NCI-H2107 treated with DMSO at 0.1 percent for 48 hours (cell line): ENCODE measurements around the gene GPR34.
"Not testable (repeated sequence)": the region's sequence is repeated elsewhere in the genome, so short reads cannot be mapped to it uniquely, and the experiment has no call there.

Experiments
- DNase-seq: peaks from one replicate; lab custom pipeline; 2025; ENCODE audit not compliant: unreplicated experiment; lab: John Stamatoyannopoulos, UW

Gene GPR34

DNA sequence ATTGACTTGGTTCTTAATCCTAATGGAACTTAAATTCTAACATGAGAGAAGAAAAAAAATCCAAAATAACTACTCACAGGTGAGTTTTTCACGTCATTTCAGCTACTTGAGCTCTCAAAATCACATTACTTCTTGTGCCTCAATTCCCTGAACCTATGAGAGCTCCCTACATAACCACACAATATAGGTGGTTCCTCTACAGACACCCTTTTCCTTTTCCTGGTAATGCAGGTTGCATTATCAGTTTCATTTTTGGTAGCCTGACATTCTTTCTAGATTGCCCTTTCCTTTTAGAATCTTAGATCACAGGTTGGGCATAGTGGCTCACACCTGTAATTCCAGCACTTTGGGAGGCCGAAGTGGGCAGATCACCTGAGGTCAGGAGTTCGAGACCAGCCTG is 4.3 kb downstream of the GPR34 start:
- DNase-seq, result no peak

GRCh38 chrX:41695426-41695825 is 6.7 kb downstream of the GPR34 start:
- no peak for DNase-seq

- DNase-seq, result no peak
These were observed 14.8 kb downstream of the GPR34 start for GRCh38 chrX:41703574-41704029.

- no peak for DNase-seq
These were observed 16.3 kb downstream of the GPR34 start for GRCh38 chrX:41705042-41705441.

DNA sequence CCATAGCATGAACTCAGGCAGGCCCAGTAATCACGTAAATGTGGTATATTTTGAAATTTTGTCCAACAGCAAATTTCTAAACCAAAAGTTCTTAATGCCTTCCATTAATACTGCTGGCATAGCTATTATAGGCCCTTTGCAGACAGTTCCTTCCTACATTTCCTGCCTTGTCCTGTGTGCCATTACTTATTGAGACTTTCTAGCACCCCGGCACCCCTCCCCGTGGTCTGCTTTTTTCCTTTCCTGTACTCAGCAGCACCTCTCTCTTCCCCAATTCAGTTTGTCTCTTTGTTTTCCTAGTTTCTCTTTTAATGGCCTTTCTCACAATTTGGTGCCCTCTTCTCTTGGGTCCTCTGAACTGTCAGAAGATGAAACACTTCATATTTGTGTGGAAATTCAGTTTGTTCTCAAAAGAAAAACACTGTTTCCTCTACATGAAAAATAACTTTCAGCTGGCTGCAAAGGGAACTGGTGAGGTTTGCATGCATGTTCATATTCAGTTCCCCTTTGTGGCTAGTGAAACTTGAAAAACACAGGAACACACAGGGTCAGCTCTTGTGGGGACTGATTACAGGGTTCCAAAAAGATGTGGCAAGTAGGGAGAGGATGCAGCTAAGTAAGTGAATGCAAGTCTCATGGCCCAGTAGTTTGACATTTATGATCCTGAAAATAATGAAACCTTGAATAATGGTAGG is 17.1 kb downstream of the GPR34 start:
- no peak for DNase-seq

GRCh38 chrX:41707218-41707617 is 18.4 kb downstream of the GPR34 start:
- DNase-seq, result no peak

- no peak for DNase-seq
These were observed 19.7 kb downstream of the GPR34 start for GRCh38 chrX:41708486-41708885.

DNA sequence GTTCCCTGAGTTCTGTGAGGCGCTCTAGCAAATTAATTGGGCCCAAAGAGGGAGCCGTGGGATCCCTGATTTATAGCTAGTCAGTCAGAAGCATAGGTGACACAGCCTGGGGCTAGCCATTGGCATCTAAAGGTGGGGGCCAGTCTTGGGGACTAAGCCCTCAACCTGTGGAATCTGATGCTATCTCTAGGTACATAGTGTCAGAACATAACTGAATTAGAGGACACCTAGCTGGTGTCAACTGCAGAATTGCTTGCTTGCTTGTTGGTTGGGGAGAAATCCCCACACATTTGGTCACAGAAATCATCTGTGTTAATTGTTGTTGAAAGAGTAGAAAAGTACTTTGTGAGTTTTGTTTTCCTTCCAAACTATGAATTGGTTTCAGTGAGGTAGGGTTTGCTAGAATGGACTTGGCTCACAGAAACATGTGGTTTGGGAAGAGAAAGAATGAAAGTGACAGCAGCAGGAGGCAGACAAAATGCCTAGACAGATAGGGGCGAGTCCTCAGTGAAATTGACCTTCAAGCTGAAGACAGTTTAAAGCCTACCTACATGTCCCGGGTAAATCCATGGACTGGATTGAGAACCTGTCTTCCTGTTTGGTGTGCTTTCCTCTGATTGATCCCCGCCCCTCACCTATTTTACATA is 22.4 kb downstream of the GPR34 start:
- no peak for DNase-seq

DNA sequence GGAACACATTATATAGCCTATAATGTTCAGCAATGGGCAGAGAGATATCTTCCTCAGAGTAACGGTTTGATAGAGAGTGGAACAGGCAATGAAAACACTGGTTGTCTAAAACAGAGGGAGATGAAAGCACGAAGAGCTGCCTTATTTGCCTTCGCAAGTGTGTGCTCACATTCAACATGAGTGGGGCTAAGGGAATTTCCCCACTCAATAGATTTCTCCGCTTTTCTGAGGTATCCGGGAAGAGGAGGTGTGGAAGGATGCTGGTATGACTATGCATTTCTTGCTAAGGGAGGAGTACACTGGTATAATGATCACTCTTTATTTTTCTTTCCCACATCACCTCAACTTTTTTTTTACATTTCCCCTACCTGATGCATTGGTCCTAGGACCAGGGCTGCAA is 27.4 kb downstream of the GPR34 start:
- no peak for DNase-seq

DNA sequence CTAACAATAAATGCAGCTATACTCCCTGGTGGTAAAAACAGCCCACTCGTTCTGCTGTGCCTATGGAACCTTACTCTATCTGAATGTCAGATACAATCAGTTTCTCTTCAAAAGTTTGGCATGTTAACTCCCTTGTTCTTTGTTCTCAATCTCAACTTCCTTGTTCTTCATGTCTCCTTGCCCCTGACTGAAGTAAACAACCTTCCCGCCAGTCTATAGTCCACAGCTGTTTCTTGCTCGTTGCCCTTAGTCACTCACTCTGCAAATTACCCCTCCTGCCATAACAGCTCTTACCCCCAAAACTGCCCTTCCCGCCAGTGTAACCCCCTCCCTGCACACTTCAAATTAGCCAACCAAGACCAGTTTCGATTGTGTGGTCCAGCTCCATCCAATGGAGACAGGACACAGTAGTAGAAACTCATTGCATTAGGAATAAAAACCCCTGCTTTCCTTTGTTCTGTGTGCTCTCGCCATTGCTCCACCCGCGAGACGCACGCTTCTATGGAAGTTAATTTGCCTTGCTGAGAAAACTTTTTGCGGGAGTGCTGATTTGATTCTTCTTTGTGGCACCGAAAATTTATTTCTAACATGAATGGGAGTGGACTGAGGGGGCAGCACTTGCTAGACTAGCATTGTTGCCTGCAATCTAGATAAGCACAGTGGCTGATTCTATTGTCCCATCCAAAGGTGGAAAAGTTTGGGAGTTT is 28.1 kb downstream of the GPR34 start:
- no peak for DNase-seq

DNA sequence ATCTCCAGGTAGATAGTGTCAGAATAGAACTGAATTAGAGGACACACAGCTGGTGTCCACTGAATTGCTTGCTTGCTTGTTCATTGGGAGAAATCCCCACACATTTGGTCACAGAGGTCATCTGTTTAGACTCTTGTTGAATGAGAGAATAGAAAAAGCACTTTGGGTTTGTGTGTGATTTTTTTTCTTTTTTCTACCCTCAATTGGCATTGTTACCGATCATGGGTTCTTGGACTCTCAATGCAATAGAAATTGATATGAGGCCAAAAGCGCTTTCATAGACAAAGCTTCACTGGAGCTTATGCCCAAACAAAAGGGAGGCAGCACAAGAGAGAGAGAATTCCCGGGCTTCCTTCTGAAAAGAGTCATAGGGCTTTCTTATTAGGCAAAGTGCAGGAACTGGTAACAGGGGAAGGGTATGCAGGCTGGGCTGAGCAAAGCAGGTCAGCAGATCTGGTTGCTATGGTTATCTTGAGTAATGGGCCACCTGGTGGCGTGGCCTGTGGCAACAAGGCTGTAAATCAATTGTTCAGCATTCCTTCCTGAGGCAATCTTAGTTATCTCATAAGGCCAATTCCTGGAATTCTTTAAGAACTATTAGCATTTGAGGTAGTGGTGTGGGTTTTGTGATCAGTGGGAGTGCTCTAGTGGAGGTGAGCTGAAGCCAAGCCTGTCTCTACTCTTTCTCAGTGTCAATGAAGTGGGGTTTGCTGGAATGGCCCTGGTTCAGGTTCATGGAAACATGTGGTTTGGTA is 29.9 kb downstream of the GPR34 start:
- DNase-seq, result no peak

- DNase-seq, result not testable (repeated sequence)
These were observed 30.8 kb downstream of the GPR34 start for GRCh38 chrX:41719610-41720009.

DNA sequence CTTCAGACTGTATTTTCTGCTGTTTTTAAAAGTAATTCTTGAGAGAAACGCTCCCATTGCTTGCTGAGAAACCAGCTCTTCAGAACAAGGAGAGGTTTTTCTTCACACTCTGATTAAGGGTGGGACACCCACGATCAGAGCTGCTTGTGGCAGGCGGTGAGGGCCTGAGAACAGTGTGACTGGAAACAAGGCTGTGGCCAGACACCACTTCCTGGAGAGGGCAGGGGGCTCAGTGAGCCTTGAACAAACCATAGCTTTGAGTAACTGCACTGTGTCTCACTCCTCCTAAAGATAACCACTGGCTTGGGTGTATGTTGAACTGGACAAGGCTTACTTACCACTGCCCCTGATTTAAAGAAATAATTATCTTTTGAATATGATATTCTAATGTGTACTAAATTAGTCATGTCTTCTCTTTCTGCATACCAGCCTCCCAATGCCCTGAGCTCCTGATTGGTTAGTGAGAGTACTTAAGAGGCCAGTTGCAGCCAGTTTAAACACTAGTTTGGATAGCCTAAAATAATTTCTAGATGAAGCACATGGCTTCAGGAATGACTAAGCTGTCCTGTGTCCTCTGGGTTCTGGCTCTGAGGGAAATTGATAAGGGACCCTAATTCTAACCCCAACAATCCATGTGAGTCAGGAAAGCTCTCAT is 31.5 kb downstream of the GPR34 start:
- no peak for DNase-seq

- no peak for DNase-seq
These were observed 32.8 kb downstream of the GPR34 start for GRCh38 chrX:41721590-41721989.

GRCh38 chrX:41722214-41722613 is 33.4 kb downstream of the GPR34 start:
- DNase-seq, result no peak

GRCh38 chrX:41722816-41723618 is 34.2 kb downstream of the GPR34 start:
- DNase-seq, result no peak

DNA sequence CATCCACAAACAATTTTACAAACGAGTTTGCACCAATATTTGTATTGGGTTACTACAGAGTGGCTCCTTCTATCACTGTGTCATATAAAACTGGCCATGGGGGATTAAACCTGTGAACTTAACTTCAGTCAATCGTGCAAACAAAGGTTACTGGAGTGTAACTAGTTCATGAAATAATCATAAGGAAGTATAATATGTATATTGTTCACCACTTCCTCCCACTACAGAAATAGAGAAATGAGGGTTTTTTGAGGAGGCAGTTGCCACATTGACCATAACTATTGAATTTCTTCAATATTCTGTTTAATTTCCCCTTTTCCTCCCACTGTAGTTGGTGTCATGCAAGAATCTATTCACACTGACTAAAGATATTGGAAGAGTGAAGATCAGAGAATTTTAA is 35.1 kb downstream of the GPR34 start, which contains the start of gene GPR82:
Gene GPR82 (plus strand): TSS at position 356 of the 400 bp plus-strand sequence. CDS start 2,846 bp downstream, outside the sequence.
- DNase-seq, result no peak

DNA sequence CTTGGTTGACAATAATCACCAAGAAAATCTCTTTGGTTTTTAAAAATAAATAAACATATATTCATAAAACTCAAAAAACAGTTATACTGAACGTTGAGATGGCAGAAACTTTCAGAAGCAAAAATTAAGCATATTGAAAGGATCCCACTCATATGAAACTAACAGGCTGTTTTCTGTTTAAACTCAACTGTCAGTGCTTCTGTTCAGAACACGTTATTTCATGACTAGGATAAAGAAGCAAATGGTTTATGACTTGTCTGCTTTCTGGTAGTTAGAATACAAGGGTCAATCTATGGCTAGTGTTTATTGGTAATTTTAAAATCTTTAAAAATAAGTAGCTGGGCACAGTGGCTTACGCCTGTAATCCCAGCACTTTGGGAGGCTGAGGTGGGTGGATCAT is 39.4 kb downstream of the GPR34 start:
- no peak for DNase-seq

DNA sequence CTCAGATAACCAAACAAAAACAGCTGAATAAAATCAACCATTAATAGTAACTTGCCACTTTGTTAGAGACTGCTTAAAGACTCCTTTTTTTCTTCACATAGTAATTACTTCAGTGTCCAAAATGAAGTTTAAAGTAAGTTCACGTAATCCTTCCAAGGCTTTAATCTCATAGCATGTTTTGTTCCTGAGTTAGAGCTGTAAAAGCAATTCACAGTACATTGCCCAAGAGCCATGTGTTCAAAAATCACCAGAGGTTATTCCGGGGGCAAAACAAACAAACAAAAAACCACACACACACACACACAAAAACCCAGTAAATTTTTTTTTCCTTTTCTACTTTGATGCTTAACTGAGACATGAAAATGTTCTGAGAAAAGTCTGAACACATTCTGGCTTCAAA is 41.3 kb downstream of the GPR34 start:
- no peak for DNase-seq

DNA sequence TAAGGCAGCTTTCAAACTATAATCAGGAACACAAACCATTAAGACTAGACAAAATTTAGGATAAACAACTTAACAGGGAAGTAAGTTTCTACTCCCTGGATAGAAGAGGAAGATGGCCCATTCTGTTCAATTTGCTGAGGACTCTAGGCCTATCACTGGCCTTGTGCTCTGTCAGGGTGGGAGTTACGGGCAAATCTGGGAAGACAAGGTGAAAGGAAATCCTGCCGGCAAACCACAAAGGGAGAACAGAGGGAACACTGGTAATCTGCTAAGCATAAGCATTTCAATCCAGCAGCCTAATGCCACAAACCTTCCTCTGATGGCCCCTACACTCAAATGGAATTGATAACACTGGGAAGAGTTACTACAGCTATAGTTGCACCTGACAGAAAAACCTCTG is 43.5 kb downstream of the GPR34 start:
- DNase-seq, result no peak
